ENCODE measurements around the gene PPP1R3E. TPM values are rescaled to one million over a fixed set of nuclear protein-coding genes. Genes with fewer than 3 reads are reported as not detected.

PPP1R3E gene
- total RNA-seq, 4 donors from 2014 or later = 5.4 to 6.3 (median 5.5) TPM

GRCh38 chr14:23248601-23249000 lies 54.1 kb downstream of the PPP1R3E start:
- TF ChIP-seq CTCF (IDR thresholded peaks at IDR 0.05) = no peak
- TF ChIP-seq POLR2A (IDR thresholded peaks at IDR 0.05; ENCODE audit: low read depth) = no peak
- TF ChIP-seq POLR2AphosphoS5 (IDR thresholded peaks at IDR 0.05) = no peak
- TF ChIP-seq EP300 (IDR thresholded peaks at IDR 0.05) = no peak
- Histone ChIP-seq H3K36me3 (no peaks in the 10 kb centered on the region), H3K4me1 (no peaks in the 10 kb centered on the region), H3K4me3 (no peak overlapping the region), H3K9me3 (no peaks in the 10 kb centered on the region), H3K27ac (replicated peaks in 1 of 4) (no peak overlapping the region), H3K27me3 (peaks cover 0 to 9% (median 0%) of the 10 kb centered on the region in 4 donors)
- 80% methylated on average over 7 of the region's 7 CpGs for WGBS
- intact Hi-C loops (cut with DNase I) = no loop called here
- DNase-seq (ENCODE audit: extremely low spot score) = no peak

Small RNAs within 50 kb of the gene (small RNA-seq; reads per million reads assigned to genes)
- gene RNU6-1046P = 0 reads per million in 3 donors

Other genes with a start within 250 kb of the PPP1R3E start
- 1 to 10 TPM; 2.5 to 5.9 (median 3.6) TPM for gene CDH24, start 245.3 kb downstream of the PPP1R3E start, total RNA-seq
- gene ACIN1, start 207.7 kb downstream of the PPP1R3E start, total RNA-seq = 100 to 1,000 TPM in 1 of 4 donors, 10 to 100 TPM in 3; 60.1 to 101 (median 89.5) TPM
- 10 to 100 TPM; 21.2 to 42.5 (median 34.0) TPM for gene C14orf119, start 207.4 kb downstream of the PPP1R3E start, total RNA-seq
- under 1 TPM in 1 of 4 donors, not detected in 3; 0.19 TPM for gene CIROP, start 197.9 kb downstream of the PPP1R3E start, total RNA-seq
- under 1 TPM in 1 of 4 donors, not detected in 3; 0.57 TPM for gene CEBPE, start 183.6 kb downstream of the PPP1R3E start, total RNA-seq
- gene SLC7A8, start 119.2 kb downstream of the PPP1R3E start, total RNA-seq = 10 to 100 TPM; 19.5 to 48.3 (median 32.5) TPM
- under 1 TPM in 1 of 4 donors, not detected in 3; 0.33 TPM for gene RNF212B, start 64.9 kb downstream of the PPP1R3E start, total RNA-seq
- 10 to 100 TPM in 3 of 4 donors, 1 to 10 TPM in 1; 8.3 to 14.2 (median 12.4) TPM for gene HOMEZ, start 16.7 kb downstream of the PPP1R3E start, total RNA-seq
- gene BCL2L2, start 4.0 kb upstream of the PPP1R3E start, total RNA-seq = 100 to 1,000 TPM in 3 of 4 donors, 10 to 100 TPM in 1; 92.8 to 132 (median 121) TPM
- 10 to 100 TPM; 44.6 to 68.1 (median 53.9) TPM for gene PABPN1, start 18.6 kb upstream of the PPP1R3E start, total RNA-seq
- gene SLC22A17, start 50.0 kb upstream of the PPP1R3E start, total RNA-seq = 10 to 100 TPM; 12.5 to 36.9 (median 24.9) TPM
- 10 to 100 TPM; 10.1 to 21.4 (median 12.8) TPM for gene EFS, start 62.3 kb upstream of the PPP1R3E start, total RNA-seq
- not detected for gene IL25, start 70.0 kb upstream of the PPP1R3E start, total RNA-seq
- gene CMTM5, start 74.2 kb upstream of the PPP1R3E start, total RNA-seq = 1 to 10 TPM in 3 of 4 donors, under 1 TPM in 1; 0.78 to 2.9 (median 1.9) TPM
- gene MYH6, start 105.4 kb upstream of the PPP1R3E start, total RNA-seq = under 1 TPM in 3 of 4 donors, not detected in 1; under 0.01 to 0.06 (median under 0.01) TPM
- under 1 TPM in 2 of 4 donors, not detected in 2; 0.11 to 0.26 TPM for gene MYH7, start 132.8 kb upstream of the PPP1R3E start, total RNA-seq
- 10 to 100 TPM; 21.6 to 43.2 (median 34.0) TPM for gene NGDN, start 166.8 kb upstream of the PPP1R3E start, total RNA-seq
- gene ZFHX2, start 248.9 kb upstream of the PPP1R3E start, total RNA-seq = 1 to 10 TPM in 3 of 4 donors, under 1 TPM in 1; 0.50 to 1.8 (median 1.2) TPM